ENCODE results near the gene NUP37.

DNA sequence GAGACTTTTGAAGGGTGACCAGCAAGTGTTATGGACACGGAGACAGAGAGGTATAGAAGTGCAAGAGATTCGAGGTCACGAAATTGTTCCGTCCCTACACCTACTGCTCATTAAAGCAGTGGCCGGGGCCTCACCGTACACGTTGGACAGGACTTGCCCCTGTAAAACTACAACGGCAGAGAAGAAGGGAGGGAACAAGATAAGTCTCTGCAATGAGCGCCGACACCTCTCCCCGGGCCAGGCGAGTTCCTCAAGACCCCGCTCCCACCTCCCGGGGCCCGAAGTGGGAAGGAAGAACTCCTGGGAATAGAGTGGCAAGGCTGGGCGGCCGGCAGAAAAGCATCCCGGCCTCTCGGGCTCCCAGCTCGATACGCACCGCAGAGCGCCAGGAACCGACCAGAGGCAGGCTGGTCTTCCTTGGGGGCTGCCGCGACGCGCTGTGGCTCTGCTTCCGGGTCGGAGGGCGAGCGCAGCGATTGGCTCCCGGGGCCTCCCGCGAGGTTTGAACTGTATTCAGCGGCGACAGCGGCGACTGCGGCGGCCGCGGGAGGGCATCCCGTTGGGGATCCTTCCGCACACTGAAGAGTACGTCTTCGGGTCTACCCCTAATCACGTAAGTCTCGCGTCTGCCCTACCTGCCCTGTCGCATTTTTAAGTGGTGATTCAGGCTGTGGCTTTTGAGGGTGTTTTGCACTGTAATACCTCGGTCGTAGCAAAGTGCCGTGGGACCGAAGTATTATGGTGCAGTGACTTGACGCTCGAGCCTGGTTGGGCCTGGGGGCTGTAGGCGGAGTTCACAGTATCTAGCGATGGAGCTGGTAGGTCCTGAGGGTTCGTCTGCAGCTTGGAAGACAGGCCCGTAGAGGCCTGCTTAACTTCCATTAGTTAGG lies at the start of gene NUP37, which contains the start of gene PARPBP:
- peak in 1 of 6 experiments; percentile 17 for TF ChIP-seq CTCF (IDR thresholded peaks at IDR 0.05)
- TF ChIP-seq POLR2A (IDR thresholded peaks at IDR 0.05) = peak in 2 of 4 donors; percentile 66 to 68

Data from esophagus squamous epithelium (tissue), 4 donors.